NCI-H2227 (cell line): ENCODE data around the gene LRMDA.

Experiments
- DNase-seq: peaks from one replicate; lab custom pipeline; 2025; ENCODE audit not compliant: unreplicated experiment; lab: John Stamatoyannopoulos, UW

LRMDA gene

DNA sequence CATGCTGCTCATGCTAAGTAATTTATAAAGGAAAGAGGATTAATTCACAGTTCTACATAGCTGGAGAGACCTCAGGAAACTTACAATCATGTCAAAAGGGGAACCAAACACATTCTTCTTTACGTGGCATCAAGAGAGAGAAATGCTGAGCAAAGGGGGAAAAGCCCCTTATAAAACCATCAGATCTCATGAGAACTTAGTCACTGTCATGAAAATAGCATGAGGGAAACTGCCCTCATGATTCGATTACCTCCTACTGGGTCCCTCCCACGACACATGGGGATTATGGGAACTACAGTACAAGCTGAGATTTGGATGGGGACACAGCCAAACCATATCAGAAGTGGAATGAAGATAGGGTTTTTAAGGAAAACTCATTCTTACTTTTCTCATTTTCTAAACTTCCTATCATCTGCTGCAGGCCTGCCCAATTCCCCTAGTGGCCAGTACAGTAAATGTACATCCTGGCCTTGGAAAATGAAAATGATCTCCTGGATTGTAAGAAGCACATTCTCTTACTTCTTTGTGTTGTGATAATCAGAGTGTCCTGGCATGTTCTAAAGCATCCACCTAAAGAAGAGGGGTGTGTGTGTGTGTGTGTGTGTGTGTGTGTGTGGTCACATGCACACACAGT, 421.5 kb downstream of the LRMDA start:
- no peak for DNase-seq

- no peak for DNase-seq
Measured at GRCh38 chr10:75857269-75857846, 425.9 kb downstream of the LRMDA start.

- no peak for DNase-seq
Measured at GRCh38 chr10:75857896-75858295, 426.5 kb downstream of the LRMDA start.

GRCh38 chr10:75858339-75858738, 426.9 kb downstream of the LRMDA start:
- no peak for DNase-seq

DNA sequence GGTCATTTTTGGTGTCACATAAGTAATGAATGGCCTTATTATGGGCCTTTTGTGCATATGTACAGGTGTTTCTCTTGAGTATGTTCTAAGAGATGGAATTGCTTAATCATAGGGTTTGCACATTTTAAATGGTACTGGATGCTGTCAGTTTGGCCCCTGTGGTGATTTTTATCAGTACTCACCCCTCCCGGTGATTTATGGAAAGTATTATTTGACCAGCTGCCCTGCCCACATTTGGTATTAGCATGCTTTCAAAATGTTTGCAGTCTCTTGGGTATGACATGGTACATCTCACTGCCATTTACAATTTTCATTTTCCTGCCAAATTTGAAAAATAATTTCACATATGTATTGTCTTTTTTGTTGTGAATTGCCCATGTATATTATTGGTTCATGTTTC, 427.7 kb downstream of the LRMDA start:
- no peak for DNase-seq

- DNase-seq = no peak
Measured at GRCh38 chr10:75860009-75860408, 428.6 kb downstream of the LRMDA start.

DNA sequence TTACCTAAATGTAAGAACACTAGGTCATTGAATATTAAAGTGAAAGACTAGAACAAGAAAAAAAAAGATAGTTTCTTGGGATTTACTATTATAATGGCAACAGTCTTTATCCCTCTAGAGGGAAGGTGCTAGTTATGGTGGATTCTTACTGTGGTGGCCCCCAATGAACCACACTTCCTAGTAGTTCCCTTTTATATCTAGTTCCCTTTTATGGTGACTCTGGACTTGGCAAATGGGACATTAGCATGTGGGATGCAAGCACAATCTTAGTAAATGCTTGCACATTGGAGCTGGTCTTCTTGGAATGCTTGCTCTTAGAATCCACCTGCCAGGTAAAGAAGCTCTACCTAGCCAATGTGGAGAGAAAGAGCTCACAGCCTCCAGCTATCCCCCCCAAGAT, 430.2 kb downstream of the LRMDA start:
- no peak for DNase-seq

DNA sequence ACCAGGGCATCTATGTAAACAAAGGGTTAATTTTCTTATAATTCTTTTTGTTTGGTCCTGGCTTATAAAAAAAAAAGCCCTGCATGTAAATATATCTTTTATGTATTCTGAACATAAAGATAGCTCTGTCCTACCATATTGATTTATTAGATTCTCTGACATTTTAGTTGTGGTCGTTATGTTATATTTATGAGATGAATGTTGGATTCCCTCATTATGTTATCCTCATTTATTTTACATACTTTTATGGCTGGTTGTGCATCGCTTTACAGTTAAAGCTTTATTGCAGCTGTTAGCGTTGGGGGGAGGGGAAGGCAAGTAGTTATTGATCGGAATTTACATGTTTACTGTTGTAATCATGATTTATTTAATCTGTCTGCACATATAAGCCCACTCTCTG, 431.5 kb downstream of the LRMDA start:
- no peak for DNase-seq

- DNase-seq = no peak
Measured at GRCh38 chr10:75864717-75865116, 433.3 kb downstream of the LRMDA start.

GRCh38 chr10:75865413-75866299, 434.2 kb downstream of the LRMDA start:
- no peak for DNase-seq

GRCh38 chr10:75866300-75866625, 434.8 kb downstream of the LRMDA start:
- DNase-seq = no peak

GRCh38 chr10:75866731-75867130, 435.3 kb downstream of the LRMDA start:
- no peak for DNase-seq

GRCh38 chr10:75868574-75868973, 437.1 kb downstream of the LRMDA start:
- no peak for DNase-seq

- DNase-seq = no peak
Measured at GRCh38 chr10:75870039-75870645, 438.7 kb downstream of the LRMDA start.

- no peak for DNase-seq
Measured at GRCh38 chr10:75875740-75876139, 444.3 kb downstream of the LRMDA start.

- no peak for DNase-seq
Measured at GRCh38 chr10:75876710-75877109, 445.3 kb downstream of the LRMDA start.

DNA sequence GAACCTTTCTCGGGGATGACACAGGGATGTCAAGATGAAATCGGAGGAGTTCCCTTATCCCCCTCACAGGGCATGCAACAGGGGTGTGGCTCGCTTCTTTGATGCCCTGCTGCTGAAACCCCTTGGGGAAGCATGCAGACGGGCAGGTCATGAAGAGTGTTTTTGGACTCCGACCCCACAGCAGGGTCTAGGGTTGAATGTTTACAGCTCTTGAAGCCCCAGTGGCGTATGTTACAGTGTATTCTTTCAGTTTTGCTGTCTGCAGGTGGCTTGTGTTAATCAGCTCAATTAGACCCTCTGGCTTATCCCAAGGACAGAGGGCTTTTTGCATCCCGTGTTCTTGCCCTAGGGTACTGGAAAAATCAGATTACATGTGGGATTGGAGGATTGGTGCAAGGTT, 446.5 kb downstream of the LRMDA start:
- no peak for DNase-seq

GRCh38 chr10:75878586-75878985, 447.2 kb downstream of the LRMDA start:
- DNase-seq = no peak

DNA sequence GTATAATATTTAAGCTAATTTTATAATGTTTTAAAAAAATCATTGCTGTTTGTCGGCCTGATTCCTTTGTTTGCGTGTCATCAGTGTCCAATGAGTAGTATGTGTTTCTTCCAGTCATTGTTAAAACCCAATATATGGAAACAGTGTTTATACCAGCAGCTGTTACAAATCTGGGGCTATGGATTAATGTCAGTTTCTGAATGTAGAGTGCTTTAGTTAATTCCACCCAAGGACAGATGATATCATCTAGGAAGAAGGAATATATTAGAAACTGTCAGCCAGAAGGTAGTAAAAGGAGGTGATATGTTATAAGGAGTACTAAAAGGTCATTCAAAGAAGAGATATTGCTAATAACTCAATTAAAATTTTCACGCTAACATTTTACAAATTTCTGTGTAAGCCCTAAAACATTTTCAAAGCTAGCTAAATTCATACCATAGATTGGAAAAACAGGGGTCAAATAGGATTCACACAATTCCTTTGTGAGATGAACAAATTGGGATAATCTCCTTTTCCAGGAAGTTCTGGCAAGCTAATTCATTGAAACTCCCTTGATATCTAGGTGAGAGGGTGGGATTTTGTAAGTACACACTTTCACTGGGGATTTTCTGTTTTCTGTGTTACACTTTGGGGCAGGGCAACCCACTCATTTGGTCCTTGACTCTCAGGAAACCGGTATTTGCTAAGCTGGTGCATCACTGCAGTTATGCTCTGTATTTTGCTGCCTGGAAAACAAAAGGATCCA, 448.8 kb downstream of the LRMDA start:
- no peak for DNase-seq

DNA sequence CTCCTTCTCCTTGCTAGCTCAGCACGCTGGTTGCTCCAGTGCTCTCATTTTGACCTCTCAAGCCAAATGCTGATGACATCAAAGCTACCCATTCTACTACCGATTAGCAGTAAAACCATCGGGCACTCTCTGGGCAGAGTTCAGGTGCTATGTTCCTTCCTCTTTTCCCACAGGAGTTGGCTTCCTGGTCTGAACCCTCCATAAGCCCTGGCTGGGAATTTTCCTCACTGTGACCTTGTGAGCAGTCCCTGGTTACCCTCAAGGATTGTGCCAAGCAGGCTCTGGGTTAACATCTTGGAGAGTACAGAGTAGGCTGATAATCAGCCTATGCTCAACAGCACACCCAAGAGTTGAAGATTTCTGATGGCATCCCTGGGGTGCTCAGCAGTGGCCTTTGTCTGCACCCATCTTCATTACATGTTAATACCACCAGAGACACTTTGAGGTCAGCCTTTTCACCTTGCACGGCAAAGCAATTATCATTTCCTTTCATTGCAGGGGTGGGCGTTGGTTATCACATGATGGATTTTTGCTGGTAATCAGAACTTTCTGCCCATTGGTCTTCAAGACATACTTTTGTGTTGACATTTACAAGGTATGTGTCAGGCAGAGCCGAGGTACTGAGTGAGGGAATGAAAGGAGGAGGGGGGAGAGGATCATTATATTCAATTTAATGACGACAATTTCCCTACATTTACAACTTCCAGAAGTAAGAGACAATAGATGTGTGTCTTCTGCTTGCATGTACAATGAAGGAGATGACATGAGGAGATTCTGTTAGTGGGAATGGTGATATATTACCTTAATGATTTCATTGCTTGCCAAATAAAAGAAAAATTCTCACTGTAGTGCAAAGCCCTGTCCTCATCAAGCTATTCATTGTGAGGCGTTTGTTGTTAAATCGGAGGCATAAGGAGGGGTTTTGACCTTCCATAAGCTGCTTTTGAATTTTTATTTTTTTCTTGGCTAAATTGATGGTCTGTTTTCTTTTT, 452.0 kb downstream of the LRMDA start:
- no peak for DNase-seq
